NCI-H460 (cell line): ENCODE results near the gene ITIH4. TPM values are rescaled to one million over a fixed set of nuclear protein-coding genes. Genes with fewer than 3 reads are reported as not detected.
"Not testable (repeated sequence)": the region's sequence is repeated elsewhere in the genome, so short reads cannot be mapped to it uniquely, and the experiment has no call there.

ENCODE experiments used
- DNase-seq: peaks from one replicate; pipeline ENCODE4 v3.0.0-alpha.2; 2016; ENCODE audit warnings: low read depth; ENCODE audit errors: extremely low read depth
- total RNA-seq: library from RNA; depleted of rRNA; stranded (reverse); fragments of >200 nt; shearing (Covaris generic); gene quantifications from 2 replicates; pipeline ENCODE4 v1.2.3, GENCODE V29; 2014

The ITIH4 gene
- total RNA-seq, 1 experiment from 2014 or later, result 1.7 TPM

- DNase-seq, result no peak
Measured at GRCh38 chr3:52787246-52787645, 43.2 kb downstream of the ITIH4 start.

GRCh38 chr3:52786330-52787215 is 43.9 kb downstream of the ITIH4 start:
- DNase-seq, result no peak

- no peak for DNase-seq
Measured at GRCh38 chr3:52784931-52785590, 45.4 kb downstream of the ITIH4 start.

- DNase-seq, result no peak
Measured at GRCh38 chr3:52784021-52784621, 46.4 kb downstream of the ITIH4 start.

GRCh38 chr3:52783211-52783555 is 47.3 kb downstream of the ITIH4 start:
- DNase-seq, result no peak

- no peak for DNase-seq
Measured at GRCh38 chr3:52782412-52783210, 47.9 kb downstream of the ITIH4 start.

GRCh38 chr3:52781741-52782140 is 48.7 kb downstream of the ITIH4 start:
- no peak for DNase-seq

- no peak for DNase-seq
Measured at GRCh38 chr3:52779837-52780585, 50.5 kb downstream of the ITIH4 start.

- no peak for DNase-seq
Measured at GRCh38 chr3:52779011-52779836, 51.2 kb downstream of the ITIH4 start.

GRCh38 chr3:52777959-52778805 is 52.3 kb downstream of the ITIH4 start:
- no peak for DNase-seq

- DNase-seq, result no peak
Measured at GRCh38 chr3:52777127-52777958, 53.1 kb downstream of the ITIH4 start, which contains the start of gene ITIH1. Gene ITIH1 (plus strand): TSS chr3:52777599. CDS start chr3:52777616, 17 bp downstream.

- DNase-seq, result not testable (repeated sequence)
Measured at GRCh38 chr3:52776486-52776885, 54.0 kb downstream of the ITIH4 start.

- no peak for DNase-seq
Measured at GRCh38 chr3:52775877-52776276, 54.6 kb downstream of the ITIH4 start.

GRCh38 chr3:52774901-52775864 is 55.3 kb downstream of the ITIH4 start:
- DNase-seq, result no peak

GRCh38 chr3:52774066-52774713 is 56.3 kb downstream of the ITIH4 start:
- no peak for DNase-seq
